ENCODE data around the gene ACAP1. TPM values are rescaled to one million over a fixed set of nuclear protein-coding genes. Genes with fewer than 3 reads are reported as not detected.

Gene ACAP1, protein sequence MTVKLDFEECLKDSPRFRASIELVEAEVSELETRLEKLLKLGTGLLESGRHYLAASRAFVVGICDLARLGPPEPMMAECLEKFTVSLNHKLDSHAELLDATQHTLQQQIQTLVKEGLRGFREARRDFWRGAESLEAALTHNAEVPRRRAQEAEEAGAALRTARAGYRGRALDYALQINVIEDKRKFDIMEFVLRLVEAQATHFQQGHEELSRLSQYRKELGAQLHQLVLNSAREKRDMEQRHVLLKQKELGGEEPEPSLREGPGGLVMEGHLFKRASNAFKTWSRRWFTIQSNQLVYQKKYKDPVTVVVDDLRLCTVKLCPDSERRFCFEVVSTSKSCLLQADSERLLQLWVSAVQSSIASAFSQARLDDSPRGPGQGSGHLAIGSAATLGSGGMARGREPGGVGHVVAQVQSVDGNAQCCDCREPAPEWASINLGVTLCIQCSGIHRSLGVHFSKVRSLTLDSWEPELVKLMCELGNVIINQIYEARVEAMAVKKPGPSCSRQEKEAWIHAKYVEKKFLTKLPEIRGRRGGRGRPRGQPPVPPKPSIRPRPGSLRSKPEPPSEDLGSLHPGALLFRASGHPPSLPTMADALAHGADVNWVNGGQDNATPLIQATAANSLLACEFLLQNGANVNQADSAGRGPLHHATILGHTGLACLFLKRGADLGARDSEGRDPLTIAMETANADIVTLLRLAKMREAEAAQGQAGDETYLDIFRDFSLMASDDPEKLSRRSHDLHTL
- polyA plus RNA-seq (ENCODE audit: insufficient read length in 10 of 10): 10 to 100 TPM in 2 of 10 donors, 1 to 10 TPM in 8; 5.3 to 19.6 (median 8.5) TPM
- long read RNA-seq, donor 1, full-length matches to known transcripts: 6 of 6 reads
- long read RNA-seq, donor 1, partial matches to known transcripts: 0 of 6 reads
- long read RNA-seq, donor 1, other reads (novel, unspliced or antisense): 0 of 6 reads
- long read RNA-seq, donor 2, full-length matches to known transcripts: 12 of 12 reads
- long read RNA-seq, donor 2, partial matches to known transcripts: 0 of 12 reads
- long read RNA-seq, donor 2, other reads (novel, unspliced or antisense): 0 of 12 reads
- long read RNA-seq, donor 3: 0 reads
- long read RNA-seq, donor 4, full-length matches to known transcripts: 5 of 5 reads
- long read RNA-seq, donor 4, partial matches to known transcripts: 0 of 5 reads
- long read RNA-seq, donor 4, other reads (novel, unspliced or antisense): 0 of 5 reads
- long read RNA-seq, donor 5, full-length matches to known transcripts: 12 of 12 reads
- long read RNA-seq, donor 5, partial matches to known transcripts: 0 of 12 reads
- long read RNA-seq, donor 5, other reads (novel, unspliced or antisense): 0 of 12 reads
- long read RNA-seq, donor 6, full-length matches to known transcripts: 7 of 7 reads
- long read RNA-seq, donor 6, partial matches to known transcripts: 0 of 7 reads
- long read RNA-seq, donor 6, other reads (novel, unspliced or antisense): 0 of 7 reads
- long read RNA-seq, donor 7, full-length matches to known transcripts: 8 of 8 reads
- long read RNA-seq, donor 7, partial matches to known transcripts: 0 of 8 reads
- long read RNA-seq, donor 7, other reads (novel, unspliced or antisense): 0 of 8 reads
- long read RNA-seq, donor 8, full-length matches to known transcripts: 4 of 4 reads
- long read RNA-seq, donor 8, partial matches to known transcripts: 0 of 4 reads
- long read RNA-seq, donor 8, other reads (novel, unspliced or antisense): 0 of 4 reads
- long read RNA-seq, donor 9, full-length matches to known transcripts: 2 of 2 reads
- long read RNA-seq, donor 9, partial matches to known transcripts: 0 of 2 reads
- long read RNA-seq, donor 9, other reads (novel, unspliced or antisense): 0 of 2 reads

- DNase-seq: no peak
Observed at GRCh38 chr17:7336240-7337175, at the start of gene ACAP1. Gene ACAP1 (plus strand): TSS chr17:7336529. CDS start chr17:7336735, 206 bp downstream.

DNA sequence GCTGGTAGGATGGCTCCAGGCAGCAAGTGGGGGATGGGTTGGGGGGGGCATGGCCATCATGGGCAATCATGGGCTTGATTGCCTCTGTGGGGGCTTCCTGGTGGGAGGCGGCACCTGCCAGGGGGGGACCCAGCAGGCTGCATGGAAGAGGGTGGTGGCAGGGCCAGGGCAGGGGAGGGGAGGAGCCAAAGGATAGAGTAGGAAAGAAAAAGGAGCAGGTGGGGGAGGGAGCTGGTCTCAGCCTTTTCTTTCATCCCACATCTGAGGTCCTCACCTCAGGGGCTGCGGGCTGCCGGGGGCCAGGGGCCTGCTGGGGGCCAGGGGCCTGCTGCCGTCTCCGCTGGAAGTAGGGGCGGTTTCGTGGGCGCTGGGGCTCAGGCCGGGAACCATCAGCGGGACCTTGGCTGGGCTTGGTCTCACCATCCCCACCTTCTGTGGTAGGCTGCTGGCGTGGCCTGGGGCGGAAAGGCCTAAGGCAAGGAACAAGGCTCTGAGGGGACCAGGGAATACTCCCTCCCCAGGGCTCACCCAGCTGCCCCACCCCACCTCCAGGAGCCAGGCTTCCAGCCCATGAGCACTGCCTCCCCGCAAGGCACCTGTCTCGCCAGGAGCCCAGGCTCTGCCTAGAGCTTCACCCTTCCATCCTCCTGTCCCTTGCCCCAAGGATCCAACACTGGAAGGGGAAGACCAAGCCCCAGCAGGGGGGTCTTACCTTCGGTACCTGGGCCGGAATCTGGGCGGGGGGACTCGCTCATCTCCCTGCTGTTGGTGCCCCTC, 46.9 kb upstream of the ACAP1 start:
- DNase-seq: no peak

DNA sequence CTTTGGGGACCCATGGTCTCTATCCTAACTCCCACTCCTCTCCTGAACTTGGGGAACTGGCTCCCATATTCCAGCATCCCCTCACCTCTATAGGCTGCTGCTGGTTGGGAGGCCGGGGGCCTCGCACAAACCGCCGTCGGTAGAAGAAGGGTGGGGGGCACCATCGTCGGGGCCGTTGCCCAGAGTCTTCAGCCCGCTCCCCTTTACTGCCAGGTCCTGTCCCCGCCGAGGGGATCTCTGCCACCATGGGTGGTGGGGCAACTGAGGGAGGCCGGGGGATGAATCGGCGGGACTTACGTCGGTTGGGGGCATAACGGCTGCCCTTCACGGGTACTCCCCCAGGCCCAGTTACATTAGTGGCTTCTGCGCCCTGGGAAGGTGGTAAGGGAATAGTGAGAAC, 46.2 kb upstream of the ACAP1 start:
- no peak for DNase-seq

DNA sequence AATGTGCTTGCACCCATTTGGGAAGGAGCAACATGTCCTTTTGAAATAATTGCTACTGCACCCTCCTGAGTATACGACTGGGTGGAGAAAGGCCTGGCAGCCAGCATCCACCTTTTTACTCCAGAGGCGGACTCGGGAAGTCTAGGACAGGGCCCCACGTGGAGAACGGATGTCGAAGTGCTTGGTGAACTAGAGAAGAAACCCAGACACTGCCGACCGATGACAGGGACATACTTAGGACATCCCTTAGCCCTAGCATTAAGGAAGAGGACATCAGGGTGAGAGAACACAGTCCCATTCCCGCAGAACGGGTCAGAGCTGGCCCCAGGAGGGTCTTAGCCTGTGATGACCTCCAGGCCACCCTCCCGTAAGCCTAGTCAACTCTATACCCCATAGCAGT, 45.6 kb upstream of the ACAP1 start:
- DNase-seq: no peak

DNA sequence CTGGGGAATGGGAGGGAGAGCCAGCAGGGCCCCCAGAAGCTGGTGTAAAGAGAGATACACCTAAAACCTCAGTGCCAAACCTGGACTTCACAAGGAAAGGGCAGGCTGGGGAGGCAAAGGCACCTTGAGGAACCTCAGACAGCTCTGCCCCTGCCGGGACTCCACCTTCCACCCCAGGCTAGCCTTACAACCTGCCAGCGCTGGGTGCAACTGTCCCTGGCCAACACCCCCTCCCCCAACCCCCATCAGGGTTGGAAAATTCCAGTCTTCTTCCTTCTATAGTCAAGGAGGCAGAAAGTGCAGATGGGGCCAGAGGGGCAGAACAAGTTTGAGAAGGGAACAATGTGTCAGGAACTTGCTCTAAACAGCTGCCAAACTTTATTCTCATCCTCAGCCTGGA, 44.1 kb upstream of the ACAP1 start:
- DNase-seq: no peak

GRCh38 chr17:7292729-7293128, 43.6 kb upstream of the ACAP1 start:
- peak in 1 of 3 donors; percentile 24 for DNase-seq

GRCh38 chr17:7293159-7293558, 43.2 kb upstream of the ACAP1 start:
- no peak for DNase-seq

DNA sequence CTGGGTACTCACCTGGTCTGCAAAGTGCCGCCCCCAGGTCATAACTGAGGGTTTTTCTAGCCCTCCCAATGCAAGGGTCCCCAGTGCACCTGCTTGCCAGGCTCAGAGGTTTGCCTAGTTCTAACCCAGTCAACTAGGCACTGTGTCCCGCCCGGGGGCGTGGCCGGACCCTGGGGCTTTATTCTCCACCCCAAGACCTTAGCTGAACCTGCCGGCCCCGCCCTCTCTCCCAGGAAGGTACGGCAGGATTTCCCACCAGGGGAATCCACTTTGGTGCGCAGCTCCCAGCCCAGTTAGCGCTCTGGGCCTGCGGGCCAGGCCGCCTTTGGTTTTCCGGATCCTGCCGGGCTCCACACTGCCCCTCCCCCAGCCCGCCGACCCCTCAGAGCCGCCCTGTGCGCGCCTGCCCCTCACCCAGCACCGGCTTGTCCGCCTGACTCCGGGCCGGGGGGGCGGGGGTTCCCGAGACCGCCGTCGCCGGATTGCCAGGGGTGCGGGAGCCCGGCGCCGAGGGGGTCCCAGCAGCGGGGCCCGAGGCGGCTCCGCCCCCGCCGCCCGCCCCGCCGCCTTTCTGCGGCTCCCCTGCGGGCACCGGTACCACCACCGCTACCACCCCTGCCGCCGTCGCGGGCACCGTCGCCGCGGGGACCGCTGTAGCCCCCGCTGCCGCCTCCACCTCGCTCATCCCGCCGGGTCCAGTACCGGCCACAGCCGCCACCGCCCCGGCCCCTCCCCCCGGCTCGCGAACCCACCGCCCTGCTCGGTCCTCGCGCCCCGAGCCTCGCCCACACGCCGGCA, 42.3 kb upstream of the ACAP1 start:
- no peak for DNase-seq

GRCh38 chr17:7294614-7295153, 41.6 kb upstream of the ACAP1 start, which contains the start of gene YBX2:
Gene YBX2 (minus strand): TSS chr17:7294639. CDS start chr17:7294500, 139 bp downstream.
- peak in 1 of 3 donors; percentile 57 for DNase-seq

DNA sequence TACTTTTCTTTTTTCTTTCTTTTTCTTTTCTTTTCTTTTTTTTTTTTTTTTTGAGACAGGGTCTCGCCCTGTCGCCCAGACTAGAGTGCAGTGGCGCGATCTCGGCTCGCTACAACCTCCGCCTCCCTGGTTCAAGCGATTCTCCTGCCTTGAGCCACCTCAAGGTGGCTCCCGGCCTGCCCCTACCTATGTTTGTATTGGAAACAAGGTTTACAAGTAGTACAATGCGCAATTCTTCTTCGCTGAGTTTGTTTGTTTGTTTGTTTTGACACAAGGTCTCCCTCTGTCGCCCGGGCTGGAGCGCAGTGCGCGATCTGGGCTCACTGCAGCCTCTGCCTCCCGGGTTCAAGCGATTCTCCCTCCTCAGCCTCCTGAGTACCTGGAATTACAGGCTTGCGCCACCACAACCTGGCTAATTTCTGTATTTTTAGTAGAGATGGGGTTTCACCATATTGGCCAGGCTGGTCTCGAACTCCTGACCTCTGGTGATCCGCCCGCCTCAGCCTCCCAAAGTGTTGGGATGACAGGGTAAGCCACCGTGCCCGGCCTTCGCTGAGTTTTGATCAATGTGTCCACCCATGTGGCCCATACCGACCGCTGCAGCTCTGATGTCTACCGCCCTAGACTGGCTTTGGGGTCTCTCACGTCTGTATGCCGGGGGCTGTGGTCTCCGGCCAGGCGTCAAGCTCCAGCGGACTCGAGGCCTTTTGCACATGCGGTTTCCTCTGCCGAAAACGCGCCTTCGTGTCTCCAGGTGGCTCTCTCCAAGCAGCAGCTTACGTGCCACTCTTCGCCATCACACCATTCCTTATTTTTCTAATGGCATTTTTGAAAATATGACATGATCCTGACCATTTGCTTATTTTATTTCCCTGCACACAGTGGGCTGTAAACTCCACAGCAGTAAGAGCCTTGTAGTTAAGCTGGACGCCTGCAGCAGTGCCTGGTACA, 40.8 kb upstream of the ACAP1 start:
- no peak for DNase-seq

DNA sequence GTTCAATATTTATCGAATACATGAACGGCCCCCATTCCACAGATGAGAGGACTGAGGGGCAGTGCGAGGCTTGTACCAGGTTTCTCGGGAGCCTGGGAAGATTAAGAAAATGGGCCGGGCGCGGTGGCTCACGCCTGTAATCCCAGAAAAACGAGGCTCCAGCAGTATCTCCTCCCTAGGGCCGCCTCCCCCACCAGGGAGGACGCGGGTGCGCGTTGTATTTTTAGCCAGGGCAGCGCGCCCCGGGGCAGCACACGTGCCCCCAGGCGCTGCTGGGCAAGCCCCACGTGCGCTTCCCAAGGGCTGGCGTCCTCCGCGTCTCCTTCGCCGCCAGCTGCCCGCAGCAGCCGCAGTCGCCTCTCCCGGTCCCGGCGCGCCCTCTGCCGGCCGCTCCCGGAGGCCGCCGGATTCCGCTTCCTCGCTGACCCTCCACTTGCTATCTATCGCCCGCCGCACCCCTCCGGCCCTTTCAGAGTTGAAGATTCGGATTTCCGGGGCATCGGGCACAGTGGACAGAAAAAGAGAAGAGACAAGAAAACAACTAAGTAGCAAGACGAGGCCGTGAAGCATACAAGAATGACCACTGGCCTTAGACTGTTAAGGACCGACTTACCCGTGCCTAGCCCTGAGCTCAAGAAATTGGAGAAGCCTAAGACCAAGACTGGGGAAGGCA, 40.0 kb upstream of the ACAP1 start:
- DNase-seq: peak; percentile 74 to 91 (median 81)

DNA sequence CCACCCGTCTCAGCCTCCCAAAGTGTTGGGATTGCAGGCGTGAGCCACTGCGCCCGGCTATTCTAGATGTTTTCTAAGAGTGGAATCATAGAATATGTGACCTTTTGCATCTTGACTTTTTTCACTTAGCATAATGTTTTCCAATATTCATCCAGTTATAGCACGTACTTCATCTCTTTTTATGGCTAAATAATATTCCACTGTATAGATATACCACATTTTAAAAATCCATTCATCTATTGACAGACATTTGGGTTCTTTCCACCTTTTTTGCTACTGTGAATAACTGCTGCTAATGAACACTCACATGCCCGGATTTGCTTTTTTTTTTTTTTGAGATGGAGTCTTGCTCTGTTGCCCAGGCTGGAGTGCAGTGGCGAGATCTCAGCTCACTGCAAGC, 32.1 kb upstream of the ACAP1 start:
- no peak for DNase-seq

GRCh38 chr17:7306911-7307685, 29.2 kb upstream of the ACAP1 start, which contains the start of gene EIF5A:
Gene EIF5A (plus strand): TSS chr17:7307628. CDS start chr17:7309636, 2,008 bp downstream.
- DNase-seq: peak; percentile 100

Data from muscle of back (tissue), 13 donors.